Mesendoderm (in vitro differentiated cells): ENCODE data around the gene EPB41L5. TPM values are rescaled to one million over a fixed set of nuclear protein-coding genes. Genes with fewer than 3 reads are reported as not detected.
A peak's percentile ranks its signal among the peaks of the same experiment; 100 is the strongest.

Source experiments
- DNase-seq: peaks from one replicate; pipeline ENCODE4 v3.0.0; 2013
- H2AK5ac ChIP-seq: 2 replicates; pipeline ENCODE4 v1.6.1; 2013; ENCODE audit warnings: low read length, inconsistent platforms
- H2BK120ac ChIP-seq: 2 replicates; pipeline ENCODE4 v1.6.1; 2013; ENCODE audit warnings: low read depth, mild to moderate bottlenecking, low read length, moderate library complexity, mixed read lengths
- H2BK15ac ChIP-seq: replicated peaks from 2 replicates; pipeline ENCODE4 v1.6.1; 2013; ENCODE audit warnings: low read depth, mild to moderate bottlenecking, moderate library complexity
- H2BK5ac ChIP-seq: 2 replicates; pipeline ENCODE4 v1.6.1; 2013; ENCODE audit warnings: low read length, inconsistent platforms
- H3K18ac ChIP-seq: 2 replicates; pipeline ENCODE4 v1.6.1; 2013; ENCODE audit warnings: mild to moderate bottlenecking, low read length, mixed read lengths
- H3K23ac ChIP-seq: one replicate; pipeline ENCODE4 v1.6.1; 2013; ENCODE audit warnings: low read length
- H3K27ac ChIP-seq: 2 replicates; pipeline ENCODE4 v1.5.1; 2013; ENCODE audit warnings: low read depth, mild to moderate bottlenecking, inconsistent platforms, low read length, moderate library complexity
- H3K27me3 ChIP-seq: 2 replicates; pipeline ENCODE4 v1.6.1; 2013; ENCODE audit warnings: low read length, control low read depth, mild to moderate bottlenecking, inconsistent platforms; ENCODE audit not compliant: insufficient read depth, poor library complexity
- H3K36me3 ChIP-seq: 2 replicates; pipeline ENCODE4 v1.6.1; 2013; ENCODE audit warnings: low read length, inconsistent platforms; ENCODE audit not compliant: control insufficient read depth, insufficient read depth
- H3K4ac ChIP-seq: one replicate; pipeline ENCODE4 v1.6.1; 2013; ENCODE audit warnings: low read depth, mild to moderate bottlenecking, low read length, moderate library complexity
- H3K4me1 ChIP-seq: 2 replicates; pipeline ENCODE4 v1.6.1; 2013; ENCODE audit warnings: low read depth, low read length, inconsistent platforms; ENCODE audit not compliant: control insufficient read depth
- H3K4me2 ChIP-seq: 2 replicates; pipeline ENCODE4 v1.6.1; 2013; ENCODE audit warnings: low read length
- H3K4me3 ChIP-seq: 2 replicates; pipeline ENCODE4 v1.5.1; 2013; ENCODE audit warnings: mild to moderate bottlenecking, low read length
- H3K56ac ChIP-seq: one replicate; pipeline ENCODE4 v1.6.1; 2013; ENCODE audit warnings: low read length
- H3K79me1 ChIP-seq: 2 replicates; pipeline ENCODE4 v1.6.1; 2013; ENCODE audit warnings: low read length, inconsistent platforms
- H3K79me2 ChIP-seq: 2 replicates; pipeline ENCODE4 v1.6.1; 2013; ENCODE audit warnings: mild to moderate bottlenecking, low read length; ENCODE audit not compliant: control insufficient read depth, insufficient read depth
- H3K9ac ChIP-seq: 2 replicates; pipeline ENCODE4 v1.6.1; 2013; ENCODE audit warnings: low read length, inconsistent platforms
- H4K5ac ChIP-seq: one replicate; pipeline ENCODE4 v1.6.1; 2013; ENCODE audit warnings: low read length
- H4K8ac ChIP-seq: one replicate; pipeline ENCODE4 v1.6.1; 2013; ENCODE audit warnings: low read depth, mild to moderate bottlenecking, control low read depth, low read length, moderate library complexity
- whole genome bisulfite sequencing: extraction: QIAGEN DNeasy Blood & Tissue Kit; methylation state at CpG from one replicate; pipeline ENCODE4 v1.1.7; 2013; ENCODE audit warnings: low lambda C conversion rate, missing lambda C conversion rate; ENCODE audit not compliant: insufficient coverage; ENCODE audit errors: extremely low coverage; 5-methylcytosine and 5-hydroxymethylcytosine counted together
- small RNA-seq: library from polyadenylated mRNA; stranded (forward); fragments of <200 nt; extraction: miRNeasy Mini kit (QIAGEN cat#:217004); gene quantifications from one replicate; pipeline ENCODE3, GENCODE V24; 2013; ENCODE audit not compliant: insufficient read depth

EPB41L5 gene

GRCh38 chr2:120225549-120226065 lies 212.7 kb downstream of the EPB41L5 start:
- Histone ChIP-seq H2AK5ac (no peak overlapping the region), H3K18ac (no peak overlapping the region), H3K4me1 (no peaks in the 10 kb centered on the region), H3K36me3 (no peaks in the 10 kb centered on the region), H2BK5ac (no peak overlapping the region), H3K23ac (no peak overlapping the region), H3K27ac (no peak overlapping the region), H3K79me2 (peaks cover 6% of the 10 kb centered on the region), H3K4me3 (no peak overlapping the region), H2BK120ac (no peak overlapping the region), H4K5ac (no peak overlapping the region), H3K27me3 (no peaks in the 10 kb centered on the region), H3K56ac (no peak overlapping the region), H4K8ac (no peak overlapping the region), H3K4ac (no peak overlapping the region), H2BK15ac (no peak overlapping the region), H3K4me2 (no peak overlapping the region), H3K9ac (no peak overlapping the region), H3K79me1 (peaks cover 7% of the 10 kb centered on the region)
- no peak for DNase-seq
- no CpG with 5 or more reads among the region's 9 CpGs for WGBS

- Histone ChIP-seq H2BK120ac (no peak overlapping the region), H2BK15ac (no peak overlapping the region), H3K4ac (no peak overlapping the region), H2AK5ac (no peak overlapping the region), H3K9ac (no peak overlapping the region), H3K4me2 (no peak overlapping the region), H3K4me3 (no peak overlapping the region), H3K79me1 (peaks cover 7% of the 10 kb centered on the region), H3K18ac (no peak overlapping the region), H4K8ac (no peak overlapping the region), H3K56ac (no peak overlapping the region), H3K79me2 (peaks cover 6% of the 10 kb centered on the region), H3K23ac (no peak overlapping the region), H3K27me3 (no peaks in the 10 kb centered on the region), H2BK5ac (no peak overlapping the region), H4K5ac (no peak overlapping the region), H3K36me3 (no peaks in the 10 kb centered on the region), H3K27ac (no peak overlapping the region), H3K4me1 (no peaks in the 10 kb centered on the region)
- WGBS: no CpG with 5 or more reads among the region's 9 CpGs
- DNase-seq: no peak
Observed at GRCh38 chr2:120226316-120226715, 213.4 kb downstream of the EPB41L5 start.

- H4K5ac ChIP-seq: no peak overlapping the region
- H2BK120ac ChIP-seq: no peak overlapping the region
- H4K8ac ChIP-seq: no peak overlapping the region
- no peak overlapping the region for H3K9ac ChIP-seq
- H3K4ac ChIP-seq: no peak overlapping the region
- no CpG with 5 or more reads among the region's 16 CpGs for WGBS
- DNase-seq: peak; percentile 41
- no peaks in the 10 kb centered on the region for H3K27me3 ChIP-seq
- H3K79me1 ChIP-seq: peaks cover 2% of the 10 kb centered on the region
- peaks cover 2% of the 10 kb centered on the region for H3K79me2 ChIP-seq
- no peak overlapping the region for H3K4me3 ChIP-seq
- no peaks in the 10 kb centered on the region for H3K4me1 ChIP-seq
- H3K36me3 ChIP-seq: no peaks in the 10 kb centered on the region
- no peak overlapping the region for H3K27ac ChIP-seq
- H3K18ac ChIP-seq: no peak overlapping the region
- H2AK5ac ChIP-seq: no peak overlapping the region
- H2BK5ac ChIP-seq: no peak overlapping the region
- H3K4me2 ChIP-seq: no peak overlapping the region
- H2BK15ac ChIP-seq: no peak overlapping the region
- H3K23ac ChIP-seq: no peak overlapping the region
- peak overlapping the region; percentile 30 for H3K56ac ChIP-seq
Observed at GRCh38 chr2:120227111-120227991, 214.5 kb downstream of the EPB41L5 start.

- no peak overlapping the region for H2AK5ac ChIP-seq
- no peak overlapping the region for H2BK120ac ChIP-seq
- no CpG with 5 or more reads among the region's 5 CpGs for WGBS
- no peak for DNase-seq
- H3K56ac ChIP-seq: no peak overlapping the region
- no peak overlapping the region for H3K18ac ChIP-seq
- no peak overlapping the region for H3K27ac ChIP-seq
- no peaks in the 10 kb centered on the region for H3K27me3 ChIP-seq
- no peaks in the 10 kb centered on the region for H3K79me1 ChIP-seq
- H3K4ac ChIP-seq: no peak overlapping the region
- H3K36me3 ChIP-seq: no peaks in the 10 kb centered on the region
- no peak overlapping the region for H2BK15ac ChIP-seq
- no peak overlapping the region for H3K4me3 ChIP-seq
- H2BK5ac ChIP-seq: no peak overlapping the region
- H3K4me2 ChIP-seq: no peak overlapping the region
- H3K79me2 ChIP-seq: no peaks in the 10 kb centered on the region
- no peak overlapping the region for H4K5ac ChIP-seq
- no peaks in the 10 kb centered on the region for H3K4me1 ChIP-seq
- H3K23ac ChIP-seq: no peak overlapping the region
- H3K9ac ChIP-seq: no peak overlapping the region
- no peak overlapping the region for H4K8ac ChIP-seq
Observed at GRCh38 chr2:120228503-120228902, 215.6 kb downstream of the EPB41L5 start.

Small RNA genes lying within 50 kb of the gene (small RNA-seq; reads per million reads assigned to genes)
- not detected for gene MTND4LP14
- gene RF00019: not detected
